Tracheal epithelial cell (primary cell): ENCODE measurements around the gene ZSCAN26. TPM values are rescaled to one million over a fixed set of nuclear protein-coding genes. Genes with fewer than 3 reads are reported as not detected.

Experiments used
- total RNA-seq: library from RNA; depleted of rRNA; stranded (reverse); fragments of >200 nt; gene quantifications from 2 replicates; pipeline ENCODE4 v1.2.1, GENCODE V29; 2014

Gene ZSCAN26
- total RNA-seq = 7.9 and 8.7 TPM in 2 replicates

DNA sequence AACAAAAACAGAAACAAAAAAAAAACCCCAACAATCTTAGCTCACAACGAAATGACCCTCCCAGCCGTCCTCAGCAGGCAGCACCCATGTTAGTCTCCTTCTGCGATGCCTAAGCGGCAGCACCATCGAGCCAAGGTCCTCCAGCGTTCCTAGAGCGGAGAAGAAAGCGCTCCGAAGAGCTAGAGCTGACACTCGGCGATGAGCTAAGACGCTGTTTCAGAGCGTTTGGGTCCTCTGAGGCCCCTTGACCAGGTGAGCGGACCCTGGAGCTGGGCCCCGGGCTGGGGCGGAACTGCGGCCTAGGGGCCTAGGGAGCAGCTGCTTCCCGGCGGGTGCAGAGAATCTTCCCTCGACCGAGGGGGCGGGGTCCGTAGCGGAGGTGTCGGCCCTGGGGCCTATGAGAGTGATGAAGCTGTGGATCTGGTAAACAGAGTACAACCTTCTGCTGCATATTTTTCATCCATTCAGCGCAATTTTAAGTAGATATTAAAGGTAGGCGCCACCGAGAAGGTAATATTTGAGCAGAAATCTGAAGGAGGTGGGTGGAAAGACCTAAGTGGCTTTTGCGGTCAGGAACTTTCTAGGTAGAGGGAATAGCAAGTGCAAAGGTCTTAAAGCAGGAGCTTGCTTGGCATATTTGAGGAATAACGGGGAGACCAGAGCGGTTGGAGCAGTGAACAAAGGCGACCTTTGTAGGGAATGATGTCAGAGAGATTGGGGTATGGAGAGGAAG is at the start of gene ZSCAN26:
Gene ZSCAN26 (plus strand): TSS at position 182 of the 733 bp plus-strand sequence. CDS start 4,777 bp downstream, outside the sequence.

DNA sequence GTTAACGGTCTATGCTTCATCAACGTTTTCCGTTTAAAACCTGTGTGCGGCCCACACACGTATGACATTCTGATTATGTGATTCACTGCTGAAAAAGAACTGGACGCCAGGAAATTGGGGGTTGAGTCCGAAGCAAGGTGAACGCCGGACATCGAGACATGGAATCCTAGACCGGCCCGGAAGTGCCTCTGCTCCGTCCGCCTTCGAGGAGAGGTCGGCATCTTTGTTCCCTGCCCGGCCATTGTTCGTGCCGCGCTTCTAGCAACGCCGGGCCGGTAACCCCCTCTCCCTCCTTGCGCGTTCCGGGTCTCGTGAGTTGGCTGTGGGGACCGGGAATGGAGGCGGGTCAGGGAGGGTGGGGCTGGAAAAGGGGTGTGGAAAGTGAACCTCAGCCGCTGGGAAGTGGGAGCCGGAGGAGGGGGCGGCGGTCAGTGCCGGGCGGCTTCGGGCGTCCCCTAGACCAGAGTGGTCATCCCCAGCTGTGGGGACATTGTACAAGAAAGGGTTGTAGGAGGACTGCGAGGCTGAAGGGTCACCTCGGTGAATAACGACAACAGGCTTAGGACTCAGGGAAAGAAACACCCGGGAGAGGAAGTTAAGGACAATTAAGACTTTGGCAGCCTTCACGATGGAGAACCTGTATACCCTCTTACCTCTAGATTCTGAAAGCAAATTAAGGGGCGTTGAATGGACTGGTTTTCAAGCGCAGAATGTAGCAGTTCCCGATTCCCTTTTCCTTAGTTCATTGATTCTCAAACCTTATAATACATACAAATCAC is 41.7 kb upstream of the ZSCAN26 start, which contains the start of gene ZSCAN9:
Gene ZSCAN9 (plus strand): TSS at position 220 of the 779 bp plus-strand sequence. CDS start 1,810 bp downstream, outside the sequence.

DNA sequence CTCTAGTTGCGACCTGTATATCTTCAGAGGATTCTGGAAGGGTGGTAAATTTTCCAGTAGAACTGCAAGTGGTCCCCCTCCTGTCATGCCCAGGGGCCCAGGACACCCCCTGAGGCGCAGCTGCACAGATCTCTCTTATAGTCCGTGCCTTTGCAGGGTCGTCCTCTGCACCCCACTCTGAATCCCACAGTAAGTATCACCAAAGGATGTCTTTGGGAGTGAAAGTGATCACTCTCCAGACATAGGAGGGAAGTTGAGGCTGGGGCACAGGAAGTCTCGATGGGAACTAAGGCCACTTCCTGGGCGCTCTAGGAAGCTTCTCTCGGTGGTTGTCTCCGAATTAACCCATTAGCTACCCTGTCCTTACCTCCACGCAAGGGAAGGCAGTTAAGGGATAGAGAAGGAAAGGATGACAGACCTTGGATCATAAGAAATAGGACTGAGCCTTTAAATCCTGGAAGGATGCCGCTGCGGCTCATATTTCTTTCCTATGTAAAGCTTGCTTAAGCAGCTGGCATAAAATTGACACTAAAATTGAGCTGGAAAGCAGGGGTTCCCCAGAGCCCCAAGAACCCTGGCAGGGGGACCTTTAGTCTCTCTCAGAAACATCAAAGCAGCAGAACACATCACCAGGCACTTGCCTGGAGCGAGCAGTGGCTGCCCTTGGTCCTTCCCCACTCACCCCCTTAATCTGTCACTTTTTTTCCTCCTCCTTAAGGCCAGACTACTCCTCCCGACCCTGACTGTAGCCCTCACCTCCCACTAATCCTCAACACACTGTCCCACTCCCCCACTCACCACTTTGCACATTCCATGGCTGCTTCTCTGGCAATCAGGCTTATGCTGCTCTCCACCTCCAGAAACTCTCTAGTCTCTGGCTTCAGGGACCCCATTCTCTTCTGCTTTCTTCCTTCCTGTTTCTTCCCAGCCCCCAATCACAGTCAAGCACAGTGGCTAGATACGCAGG is 14.7 kb upstream of the ZSCAN26 start, which contains the start of gene ZKSCAN4:
Gene ZKSCAN4 (minus strand): TSS at position 261 of the 967 bp plus-strand sequence. CDS start 289 bp downstream, outside the sequence.

DNA sequence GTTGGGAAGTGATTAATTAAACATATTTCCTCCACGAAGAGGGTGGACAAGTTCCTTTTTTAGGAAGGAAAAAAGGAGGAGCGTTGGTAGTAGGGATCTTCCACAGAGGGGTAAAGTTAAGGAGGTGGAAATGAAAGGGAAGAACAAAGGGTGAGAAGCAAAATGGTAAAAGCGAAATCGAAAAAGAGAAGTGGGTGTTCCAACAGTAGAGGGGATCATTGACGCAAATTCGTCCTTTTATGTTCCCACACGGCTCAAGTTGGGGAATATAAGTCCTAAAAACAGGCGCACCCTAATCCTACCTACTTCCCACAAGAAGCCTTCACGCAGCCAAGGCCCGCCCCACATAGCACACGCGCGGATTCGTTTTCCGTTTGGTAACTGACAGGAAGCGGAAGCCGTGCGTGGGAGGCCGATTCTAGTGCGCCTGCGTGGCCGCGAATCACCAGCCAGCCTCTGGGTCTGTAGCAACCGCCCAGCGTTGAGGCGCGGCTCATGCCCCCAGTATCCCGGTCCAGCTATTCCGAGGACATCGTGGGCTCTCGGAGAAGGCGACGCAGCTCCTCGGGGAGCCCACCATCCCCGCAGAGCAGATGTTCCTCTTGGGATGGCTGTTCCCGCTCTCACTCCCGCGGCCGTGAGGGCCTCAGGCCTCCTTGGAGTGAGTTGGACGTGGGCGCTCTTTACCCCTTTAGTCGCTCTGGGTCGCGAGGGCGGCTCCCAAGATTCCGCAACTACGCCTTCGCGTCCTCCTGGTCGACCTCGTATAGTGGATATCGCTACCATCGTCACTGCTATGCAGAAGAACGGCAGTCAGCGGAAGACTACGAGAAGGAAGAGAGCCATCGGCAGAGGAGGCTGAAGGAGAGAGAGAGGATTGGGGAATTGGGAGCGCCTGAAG is 7.8 kb upstream of the ZSCAN26 start, which contains the start of gene NKAPL:
Gene NKAPL (plus strand): TSS at position 421 of the 901 bp plus-strand sequence. CDS start 75 bp downstream, at position 496.

DNA sequence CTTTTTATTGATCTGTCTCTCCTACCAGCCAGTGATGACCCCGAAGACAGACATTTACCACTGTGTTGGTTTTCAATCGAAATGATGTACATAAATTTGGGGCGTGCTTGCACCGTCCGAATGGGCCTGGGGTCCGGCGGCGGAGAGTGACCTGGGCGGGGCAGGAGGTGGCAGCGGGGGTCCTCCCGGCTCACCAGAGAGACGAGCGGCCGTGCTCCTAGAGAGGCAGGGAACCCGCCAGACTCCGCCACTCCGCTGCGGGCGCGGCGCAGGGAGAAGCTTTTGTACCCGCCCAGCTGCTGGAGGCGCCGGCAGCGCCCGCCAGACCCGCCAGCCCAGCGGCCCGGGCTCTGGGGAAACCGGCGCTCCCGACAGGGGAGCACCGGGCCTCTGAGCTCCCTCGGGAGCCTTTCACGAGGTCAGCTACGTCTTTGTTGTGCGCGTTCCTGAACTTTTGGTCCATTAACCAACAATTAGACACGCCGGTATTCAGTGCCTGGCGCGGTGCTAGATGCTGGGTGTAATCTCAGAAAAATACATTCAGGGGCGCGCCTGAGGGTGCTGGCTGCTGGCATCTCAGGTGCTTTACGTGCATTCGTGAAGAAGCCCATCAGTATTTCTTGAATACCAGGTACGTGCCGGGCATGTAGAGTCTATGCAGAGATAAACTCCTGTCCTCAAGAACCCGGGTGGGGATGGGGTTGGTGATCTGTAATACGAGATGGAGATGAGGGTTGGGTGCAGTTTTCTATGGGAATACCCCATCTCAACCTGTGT is 14.5 kb downstream of the ZSCAN26 start, which contains the start of gene PGBD1:
Gene PGBD1 (plus strand): TSS at position 285 of the 777 bp plus-strand sequence. CDS start 2,242 bp downstream, outside the sequence.

Other genes starting within 250 kb of the ZSCAN26 start
- 2.3 and 4.3 TPM in 2 replicates for gene ZNF165, start 186.6 kb upstream of the ZSCAN26 start, total RNA-seq
- gene ZSCAN16, start 142.5 kb upstream of the ZSCAN26 start, total RNA-seq = 3.8 and 4.3 TPM in 2 replicates
- 6.7 and 7.7 TPM in 2 replicates for gene ZKSCAN8, start 125.3 kb upstream of the ZSCAN26 start, total RNA-seq
- gene ZSCAN9, start 41.9 kb upstream of the ZSCAN26 start, total RNA-seq = 7.7 and 8.7 TPM in 2 replicates
- 4.6 and 7.0 TPM in 2 replicates for gene ZKSCAN4, start 14.9 kb upstream of the ZSCAN26 start, total RNA-seq
- 0.21 and 0.48 TPM in 2 replicates for gene NKAPL, start 7.8 kb upstream of the ZSCAN26 start, total RNA-seq
- 2.8 and 3.6 TPM in 2 replicates for gene PGBD1, start 14.4 kb downstream of the ZSCAN26 start, total RNA-seq
- 9.6 and 11.8 TPM in 2 replicates for gene ZSCAN31, start 69.0 kb downstream of the ZSCAN26 start, total RNA-seq
- 3.1 and 4.5 TPM in 2 replicates for gene ZKSCAN3, start 82.8 kb downstream of the ZSCAN26 start, total RNA-seq
- gene ZSCAN12, start 132.6 kb downstream of the ZSCAN26 start, total RNA-seq = 4.3 and 6.2 TPM in 2 replicates
- gene ZSCAN23, start 176.3 kb downstream of the ZSCAN26 start, total RNA-seq = 1.1 and 1.9 TPM in 2 replicates
- gene GPX6, start 248.7 kb downstream of the ZSCAN26 start, total RNA-seq = not detected in 2 replicates